Fibroblast of skin of abdomen (primary cell): ENCODE data around the gene ILDR1.

Source experiments
- DNase-seq: peaks from one replicate; pipeline ENCODE4 v3.0.0-alpha.2; 2013

The ILDR1 gene

DNA sequence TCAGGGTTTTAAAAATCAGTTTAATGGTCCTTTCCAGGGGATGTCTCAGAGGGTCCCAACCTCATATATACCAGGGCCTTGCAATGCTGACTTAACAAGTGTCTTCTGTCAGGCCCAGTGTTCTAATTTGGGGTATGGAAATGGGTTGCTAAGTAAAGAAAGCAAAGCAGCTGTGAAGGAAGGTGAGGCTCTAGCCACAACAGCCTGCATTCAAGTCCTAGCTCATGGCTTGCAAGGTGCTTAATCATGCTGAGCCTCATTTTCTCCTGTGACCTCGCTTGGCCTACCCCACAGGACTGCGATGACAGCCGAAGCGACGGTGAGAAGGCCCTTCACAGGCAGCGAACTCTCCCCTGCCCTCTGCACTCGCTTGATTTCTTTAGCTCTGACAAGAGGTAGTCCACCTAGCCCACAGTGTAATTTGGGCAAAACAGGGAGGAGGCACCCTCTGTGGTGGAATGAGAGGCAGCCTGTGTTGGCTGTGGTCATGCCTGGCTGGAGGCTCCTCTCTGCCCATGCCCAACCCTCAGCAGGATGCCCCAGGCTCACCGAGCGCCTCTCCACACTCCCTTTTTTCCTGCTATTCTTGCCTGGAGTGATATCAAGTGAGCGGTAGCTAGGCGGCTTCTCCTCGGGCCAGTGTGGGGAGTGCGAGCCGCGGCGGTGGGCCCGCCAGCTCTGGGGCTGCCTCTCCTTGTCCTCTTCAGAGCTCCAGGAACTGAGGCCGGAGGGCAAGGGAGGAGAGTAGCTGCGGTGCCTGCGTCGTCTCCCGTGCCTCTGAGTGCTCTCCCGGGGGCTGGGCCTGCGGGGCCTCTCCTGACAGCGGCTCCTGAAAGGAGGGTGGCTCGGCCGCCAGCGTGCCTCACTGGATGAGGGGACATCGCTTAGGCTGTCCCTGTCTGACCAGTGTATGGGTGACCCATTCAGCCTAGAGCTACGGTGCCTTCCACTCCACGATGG is 29.2 kb downstream of the ILDR1 start:
- DNase-seq = no peak

DNA sequence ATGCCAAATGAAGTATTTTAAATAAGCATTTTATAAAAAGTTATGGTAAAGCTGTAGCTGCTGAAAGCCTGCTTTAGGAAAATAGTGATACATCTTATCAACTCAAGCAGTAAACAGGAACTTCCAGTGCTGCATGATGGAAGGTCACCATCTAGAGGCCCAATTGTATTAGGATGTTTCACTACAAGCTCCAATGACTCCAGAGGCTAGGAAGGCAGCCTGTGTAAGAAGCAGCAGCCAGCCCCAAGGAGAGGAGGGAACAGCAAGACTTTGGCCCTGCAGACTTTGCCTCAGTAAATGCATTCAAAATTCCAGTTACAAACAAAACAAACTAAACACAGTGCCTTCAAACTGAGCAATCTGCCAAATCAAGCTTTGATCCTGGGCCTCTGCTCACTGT is 32.1 kb downstream of the ILDR1 start:
- DNase-seq = no peak

DNA sequence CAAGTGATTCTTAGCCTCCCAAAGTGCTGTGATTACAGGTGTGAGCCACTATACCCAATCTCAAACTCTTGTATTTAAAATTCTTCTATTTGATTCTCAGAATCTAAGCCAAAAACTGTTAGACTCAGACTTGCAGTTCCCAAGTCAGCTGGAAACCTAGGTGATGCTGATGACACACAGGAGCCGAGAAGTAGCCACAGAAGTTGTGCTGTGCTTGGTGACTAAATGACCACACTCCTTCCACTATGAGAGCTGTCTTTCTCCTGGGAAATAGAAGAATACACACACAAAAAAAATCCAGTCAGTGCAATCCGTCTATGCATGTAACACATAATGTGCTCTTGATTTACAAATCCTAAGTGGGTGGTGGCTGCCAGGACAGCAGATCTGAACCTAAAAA is 33.9 kb downstream of the ILDR1 start:
- DNase-seq = no peak

DNA sequence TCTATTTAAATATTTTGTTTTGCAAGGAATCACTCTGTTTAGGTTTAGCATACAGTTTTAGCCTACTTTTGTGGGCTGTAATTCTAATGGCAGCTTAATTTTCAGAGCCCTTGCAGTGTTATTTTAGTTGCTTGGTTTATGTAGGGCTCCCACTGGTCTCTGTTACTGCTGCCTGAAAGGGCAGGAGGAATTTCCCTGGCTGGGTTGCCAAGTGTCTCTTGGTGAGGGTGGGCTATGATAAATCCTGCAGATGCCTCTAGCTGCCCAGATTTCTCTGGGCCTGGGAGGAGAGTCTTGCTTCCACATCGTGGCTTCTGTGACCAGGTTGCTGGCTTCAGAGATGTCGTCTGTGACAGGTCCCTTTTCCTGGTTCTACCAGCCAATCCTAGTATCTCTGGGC is 36.2 kb downstream of the ILDR1 start:
- no peak for DNase-seq

DNA sequence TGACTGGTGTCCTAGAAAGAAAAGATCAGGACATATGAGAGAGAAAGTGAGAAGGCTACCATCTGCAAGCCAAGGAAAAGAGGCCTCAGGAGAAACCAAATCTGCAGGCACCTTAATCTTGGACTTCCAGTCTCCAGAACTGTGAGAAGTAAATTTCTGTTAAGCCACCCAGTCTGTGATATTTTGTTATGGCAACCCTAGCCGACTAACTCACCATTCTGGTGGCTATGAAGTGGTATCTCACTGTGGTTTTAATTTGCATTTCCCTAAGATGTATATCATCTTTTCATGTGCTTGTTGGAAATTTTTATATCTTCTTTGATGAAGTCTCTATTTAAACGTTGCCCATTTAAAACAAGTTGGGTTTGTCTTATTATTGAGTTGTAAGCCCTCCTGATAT is 40.6 kb downstream of the ILDR1 start:
- DNase-seq = no peak

DNA sequence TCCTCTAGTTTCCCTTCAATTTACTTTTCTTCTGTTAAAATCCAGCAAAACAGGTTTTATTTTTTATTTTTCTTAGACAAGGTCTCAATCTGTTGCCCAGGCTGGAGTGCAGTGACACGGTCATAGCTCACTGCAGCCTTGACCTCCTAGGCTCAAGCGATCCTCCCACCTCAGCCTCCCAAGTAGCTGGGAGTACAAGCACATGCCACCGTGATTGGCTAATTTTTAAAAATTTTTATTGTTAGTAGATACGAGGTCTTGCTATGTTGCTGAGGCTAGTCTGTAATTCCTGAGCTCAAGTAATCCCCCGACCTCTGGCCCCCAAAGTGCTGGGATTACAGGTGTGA is 41.6 kb downstream of the ILDR1 start:
- no peak for DNase-seq

DNA sequence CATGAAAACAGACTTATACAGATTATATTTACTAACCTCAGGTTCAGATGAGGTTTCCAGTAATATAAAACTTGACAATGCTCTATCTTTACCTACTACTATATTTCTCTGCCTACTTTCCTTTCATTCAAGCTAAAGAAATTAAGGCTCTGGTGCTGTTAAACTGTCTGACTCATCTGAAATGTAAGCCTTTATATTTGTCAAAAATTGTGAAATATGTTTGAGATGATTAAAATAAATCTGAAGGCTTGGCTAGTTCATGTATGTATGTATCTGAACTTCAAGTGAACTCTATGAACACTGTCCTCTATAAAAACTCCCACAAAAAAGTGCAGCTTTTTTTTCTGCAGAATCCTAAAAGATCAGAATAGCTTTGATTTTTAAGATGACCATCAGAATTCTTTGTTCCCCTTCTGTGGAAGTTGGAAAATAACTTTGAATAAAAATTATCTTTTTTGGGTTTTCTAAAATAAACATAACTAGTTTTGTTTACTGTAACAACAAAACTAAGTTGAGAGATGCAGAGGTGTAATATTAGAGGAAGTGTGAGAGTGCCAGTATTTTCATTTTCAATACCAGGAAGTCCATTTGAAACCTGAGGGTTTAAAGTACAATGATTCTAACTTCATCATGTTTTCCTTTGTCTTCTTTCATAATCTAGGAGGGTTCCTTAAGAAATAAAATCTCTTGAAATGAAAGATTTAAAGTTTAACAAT is 42.2 kb downstream of the ILDR1 start:
- no peak for DNase-seq

DNA sequence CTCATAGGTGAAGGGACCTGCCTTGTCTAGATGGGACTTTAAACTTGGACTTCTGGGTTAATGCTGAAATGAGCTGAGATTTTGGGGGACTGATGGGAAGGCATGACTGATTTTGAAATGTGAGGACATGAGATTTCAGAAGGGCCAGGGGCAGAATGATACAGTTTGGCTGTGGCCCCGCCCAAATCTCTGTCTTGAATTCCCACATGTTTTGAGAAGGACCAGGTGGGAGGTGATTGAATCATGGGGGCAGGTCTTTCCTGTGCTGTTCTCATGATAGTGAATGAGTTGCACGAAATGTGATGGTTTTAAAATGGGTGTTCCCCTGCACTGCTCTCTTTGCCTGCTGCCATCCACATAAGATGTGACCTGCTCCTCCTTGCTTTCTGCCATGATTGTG is 42.8 kb downstream of the ILDR1 start:
- no peak for DNase-seq

DNA sequence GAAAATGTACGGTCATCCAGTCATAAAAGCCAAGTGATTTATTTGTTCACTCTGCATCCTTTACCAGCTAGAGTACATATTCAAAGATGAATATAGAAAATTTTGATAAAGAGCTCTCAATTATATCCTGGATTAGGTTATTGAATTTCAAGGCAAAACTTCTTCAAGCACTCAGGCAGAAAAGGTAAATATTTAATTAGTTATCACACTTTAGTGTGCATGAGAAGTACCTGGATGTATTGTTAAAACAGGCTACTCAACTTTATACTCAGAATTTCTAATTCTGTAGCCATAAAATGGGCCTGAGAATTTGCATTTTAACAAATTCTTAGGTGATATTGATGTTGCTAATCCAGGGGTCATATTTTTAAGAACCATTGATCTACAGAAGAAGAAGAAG is 45.3 kb downstream of the ILDR1 start:
- no peak for DNase-seq

DNA sequence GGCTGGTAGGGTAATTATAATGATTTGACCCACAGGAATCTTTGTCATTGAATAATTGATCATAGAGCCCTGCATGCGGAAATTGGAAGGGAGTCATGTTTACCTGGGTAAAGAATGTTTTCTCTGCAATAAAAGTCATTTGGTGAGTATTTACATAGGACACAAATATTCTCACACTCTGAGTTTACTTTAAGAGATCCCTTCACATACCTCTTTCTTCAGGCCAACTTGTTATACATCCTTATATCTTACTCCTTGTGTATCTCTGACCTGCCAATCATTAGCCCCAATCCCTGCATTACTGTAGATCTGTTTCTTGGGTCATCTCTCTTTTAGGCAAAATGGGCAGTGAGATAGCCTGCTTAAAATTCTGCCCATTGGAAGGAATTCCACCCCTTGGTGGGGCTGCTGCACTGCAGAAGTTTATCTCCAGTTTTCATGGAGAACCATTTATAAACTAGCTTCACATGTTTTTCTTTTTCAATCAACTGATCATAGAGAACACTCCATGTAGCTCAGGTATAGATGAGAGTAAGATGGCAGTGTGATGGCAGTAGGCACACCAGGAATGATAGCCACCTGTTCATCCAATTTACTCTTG is 46.2 kb downstream of the ILDR1 start:
- DNase-seq = no peak

DNA sequence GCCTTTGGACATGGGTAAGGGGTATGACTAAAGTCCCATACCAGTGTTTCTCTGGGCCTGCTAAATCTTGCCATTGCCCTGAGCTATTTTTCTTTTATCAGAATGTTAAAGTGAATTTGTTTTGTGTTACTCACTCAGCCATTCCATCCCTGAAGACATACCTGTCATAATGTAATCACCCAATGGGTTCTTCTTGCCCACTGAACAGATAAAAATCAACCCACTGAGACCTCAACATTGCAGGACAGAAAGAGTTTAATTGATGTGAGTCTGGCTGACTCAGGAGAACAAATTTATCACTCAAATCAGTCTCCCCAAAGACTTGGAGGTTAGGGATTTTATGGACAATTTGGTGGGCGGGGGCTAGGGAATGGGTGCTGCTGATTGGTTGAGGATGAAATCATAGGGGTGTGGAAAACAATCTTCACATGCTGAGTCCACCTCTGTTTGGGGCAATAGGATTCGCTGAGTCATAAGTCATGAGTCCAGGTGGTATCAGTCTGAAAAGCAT is 47.4 kb downstream of the ILDR1 start:
- DNase-seq = no peak

DNA sequence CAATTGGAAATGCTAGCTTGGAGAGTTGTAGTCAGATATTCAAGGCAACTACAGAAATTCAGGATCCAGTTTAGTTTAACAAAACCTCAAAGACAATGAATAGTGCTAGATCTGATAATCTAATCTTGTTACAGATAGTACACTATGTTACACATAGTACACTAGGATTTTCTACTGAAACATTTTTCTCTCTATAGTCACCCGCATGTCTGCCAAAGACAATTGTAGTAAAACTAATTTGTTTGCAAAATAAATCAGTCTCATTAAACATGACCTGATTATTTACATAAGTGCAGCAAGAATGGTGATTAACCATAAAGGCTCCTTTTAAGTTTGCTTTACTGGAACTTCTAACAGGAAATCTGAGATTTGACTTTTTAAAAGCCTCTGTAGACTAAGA is 52.0 kb downstream of the ILDR1 start:
- DNase-seq = no peak

DNA sequence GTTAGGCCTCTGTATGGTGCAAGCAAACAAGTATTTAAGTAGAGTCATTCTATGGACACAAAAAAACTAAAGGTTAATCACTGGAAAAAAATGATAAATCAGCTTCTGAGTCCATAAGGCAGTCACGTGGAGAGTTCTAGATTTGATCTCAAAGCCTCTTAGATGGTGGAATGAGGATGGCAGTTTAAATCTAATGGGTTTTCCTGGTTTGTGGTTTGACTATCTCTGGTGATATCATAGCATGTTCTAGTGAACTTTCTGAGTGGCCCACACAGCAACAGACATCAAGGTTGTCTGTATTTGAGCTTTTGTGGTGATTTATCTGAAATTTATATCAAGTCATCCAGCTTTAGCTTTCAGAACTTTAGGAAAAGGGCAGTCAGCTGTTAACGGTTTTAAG is 52.4 kb downstream of the ILDR1 start:
- no peak for DNase-seq

DNA sequence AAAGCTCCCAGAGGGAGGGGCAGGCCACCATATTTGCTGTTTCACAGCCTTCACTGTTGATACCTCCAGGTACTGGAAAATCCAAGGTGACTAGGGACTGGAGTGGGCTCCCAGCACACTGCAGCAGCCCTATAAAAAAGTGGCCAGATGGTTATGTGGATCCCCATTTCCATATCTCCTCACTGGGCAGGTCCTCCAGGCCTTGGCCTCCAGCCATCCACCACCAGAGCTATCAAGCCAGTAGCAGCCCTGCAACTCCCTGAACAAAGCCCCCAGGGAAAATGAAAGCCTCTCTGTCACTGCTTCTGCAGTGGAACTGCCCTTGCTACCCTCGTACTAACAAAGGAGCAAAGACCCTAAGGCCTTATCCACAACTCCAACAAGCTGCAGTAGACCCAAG is 58.4 kb downstream of the ILDR1 start:
- no peak for DNase-seq

DNA sequence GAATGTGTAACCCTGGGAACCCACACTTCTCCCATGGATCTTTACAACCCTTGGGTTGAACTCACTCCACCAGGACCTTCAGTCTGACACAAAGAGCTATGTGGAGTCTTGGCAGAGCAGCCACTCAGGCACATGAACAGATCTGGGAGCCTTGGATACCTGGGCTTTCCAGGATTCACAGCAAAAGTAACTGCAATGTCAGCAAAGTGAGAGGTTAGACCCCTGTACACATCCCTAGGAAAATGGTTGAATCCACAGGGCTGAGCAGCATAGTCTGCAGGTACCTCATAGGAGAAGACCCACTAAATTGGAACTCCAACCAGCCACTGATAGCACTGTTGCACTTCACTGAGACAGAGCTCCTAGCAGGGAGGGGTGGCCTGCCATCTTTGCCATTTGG is 59.6 kb downstream of the ILDR1 start:
- DNase-seq = no peak

DNA sequence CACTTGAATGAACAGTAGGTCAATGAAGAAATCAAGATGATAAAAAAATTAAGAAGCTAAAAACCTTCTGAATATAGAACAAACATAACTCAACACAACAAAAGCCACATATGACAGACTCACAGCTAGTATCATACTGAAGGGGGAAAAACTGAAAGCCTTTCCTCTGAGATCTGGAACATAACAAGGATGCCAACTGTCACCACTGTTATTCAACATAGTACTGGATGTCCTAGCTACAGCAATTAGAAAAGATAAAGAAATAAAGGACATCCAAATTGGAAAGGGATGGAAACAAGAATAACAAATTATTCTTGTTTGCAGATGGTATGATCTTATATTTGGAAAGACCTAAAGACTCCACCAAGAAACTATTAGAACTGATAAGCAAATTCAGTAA is 60.8 kb downstream of the ILDR1 start:
- no peak for DNase-seq

DNA sequence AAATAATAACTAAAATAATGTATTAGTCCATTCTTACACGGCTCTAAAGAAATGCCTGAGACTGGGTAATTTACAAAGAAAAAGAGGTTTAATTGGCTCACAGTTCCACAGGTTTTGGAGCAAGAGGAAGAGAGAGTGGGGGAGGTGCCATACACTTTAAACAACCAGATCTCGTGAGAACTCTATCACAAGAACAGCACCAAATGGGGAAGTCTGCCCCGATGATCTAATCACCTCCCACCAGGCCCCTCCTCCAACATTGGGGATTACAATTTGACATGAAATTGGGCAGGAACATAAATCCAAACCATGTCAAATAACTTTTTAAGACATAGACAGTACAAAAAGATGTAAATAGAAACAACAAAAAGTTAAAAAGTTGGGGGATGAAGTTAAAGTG is 63.2 kb downstream of the ILDR1 start:
- DNase-seq = no peak

DNA sequence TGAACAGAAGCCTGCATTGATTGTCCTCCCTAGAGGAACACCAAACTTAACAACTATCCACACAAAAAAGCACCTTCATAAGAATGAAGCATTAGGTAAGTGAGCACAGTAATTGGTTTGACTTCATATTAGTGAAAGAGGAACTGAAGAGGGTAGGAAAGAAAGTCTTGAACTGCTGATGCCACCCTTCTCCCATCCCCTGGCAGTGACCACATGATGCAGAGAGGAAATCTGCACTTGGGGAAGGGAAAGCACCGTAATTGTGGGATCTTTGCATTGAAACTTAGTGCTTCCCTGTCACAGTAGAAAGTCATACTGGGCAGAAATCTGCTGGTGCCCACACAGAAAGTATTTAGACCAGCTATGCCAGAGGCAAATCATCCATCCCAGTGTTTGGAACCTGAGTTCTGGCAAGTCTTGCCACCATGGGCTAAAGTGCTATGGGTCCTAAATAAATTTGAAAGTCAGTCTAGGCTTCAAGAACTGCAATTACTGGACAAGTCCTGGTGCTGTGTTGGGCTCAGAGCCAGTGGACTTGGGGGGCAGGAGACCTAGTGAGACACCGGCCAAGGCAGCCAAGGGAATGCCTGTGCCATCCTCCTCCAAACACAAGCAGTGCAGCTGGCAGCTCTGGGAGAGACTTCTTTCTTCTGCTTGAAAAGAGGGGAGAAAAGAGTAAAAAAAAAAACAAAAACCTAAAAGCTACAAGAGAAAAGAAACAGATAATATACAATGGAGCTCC is 64.2 kb downstream of the ILDR1 start:
- no peak for DNase-seq

DNA sequence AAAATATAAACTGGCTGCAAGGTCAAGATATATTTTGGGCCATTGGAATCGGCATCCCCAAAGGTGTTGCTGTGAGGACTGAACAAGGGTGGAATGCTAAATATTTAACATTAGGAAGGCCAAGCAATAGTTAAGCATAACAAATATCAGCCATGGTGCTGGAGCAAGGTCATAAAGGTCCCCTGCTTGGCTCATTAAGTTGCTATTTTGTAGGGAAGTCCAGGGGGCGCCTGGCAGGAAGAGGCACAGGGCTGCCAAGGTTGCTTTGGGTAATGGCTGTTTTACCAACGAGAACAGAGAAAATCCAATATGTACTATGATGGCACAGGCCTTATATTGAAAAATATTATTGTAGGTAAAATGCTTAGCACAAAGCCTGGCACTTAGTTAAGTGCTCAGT is 65.7 kb downstream of the ILDR1 start:
- no peak for DNase-seq

DNA sequence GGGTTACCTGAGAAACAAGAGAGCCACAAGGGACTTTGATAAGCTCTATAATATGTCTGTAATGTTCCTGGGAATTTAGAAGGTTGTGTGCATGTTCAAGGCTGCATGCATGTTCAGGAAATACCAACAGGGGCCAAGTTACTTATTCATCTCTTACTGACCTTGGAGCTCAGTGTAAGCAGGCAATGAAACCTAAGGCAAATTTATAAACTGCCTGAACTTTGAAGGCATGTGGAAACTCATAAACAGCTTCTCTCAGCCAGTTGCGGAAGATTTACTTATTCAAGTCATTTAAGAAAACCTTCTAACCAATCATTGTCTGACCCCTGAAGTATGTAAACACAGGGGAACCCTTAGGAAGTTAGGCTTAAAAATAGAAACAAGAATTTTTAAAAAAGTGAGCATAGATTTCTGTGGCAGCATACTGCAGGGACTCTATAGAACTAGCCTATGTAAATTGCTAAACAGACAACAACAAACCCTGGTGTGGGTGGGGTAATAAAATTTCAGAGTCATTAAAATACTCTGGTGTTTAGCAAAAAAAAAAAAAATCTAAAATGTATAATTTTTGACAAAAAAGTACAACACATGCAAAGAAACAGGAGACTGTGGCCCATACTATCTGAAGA is 70.6 kb downstream of the ILDR1 start:
- no peak for DNase-seq

DNA sequence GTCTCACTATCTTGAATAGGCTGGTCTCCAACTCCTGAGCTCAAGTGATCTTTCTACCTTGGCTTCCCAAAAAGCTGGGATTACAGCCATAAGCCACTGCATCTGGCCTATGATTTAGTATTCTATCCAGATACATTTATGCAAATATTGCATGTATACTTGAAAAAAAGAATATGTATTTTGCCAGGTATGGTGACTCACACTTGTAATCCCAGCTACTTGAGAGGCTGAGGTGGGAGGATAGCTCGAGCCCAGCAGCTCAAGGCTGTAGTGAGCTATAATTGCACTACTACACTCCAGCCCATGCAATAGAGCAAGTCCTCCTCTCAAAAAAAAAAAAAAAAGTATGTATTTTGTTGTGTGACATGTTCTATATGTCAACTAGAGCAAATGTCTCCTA is 73.4 kb downstream of the ILDR1 start:
- no peak for DNase-seq

DNA sequence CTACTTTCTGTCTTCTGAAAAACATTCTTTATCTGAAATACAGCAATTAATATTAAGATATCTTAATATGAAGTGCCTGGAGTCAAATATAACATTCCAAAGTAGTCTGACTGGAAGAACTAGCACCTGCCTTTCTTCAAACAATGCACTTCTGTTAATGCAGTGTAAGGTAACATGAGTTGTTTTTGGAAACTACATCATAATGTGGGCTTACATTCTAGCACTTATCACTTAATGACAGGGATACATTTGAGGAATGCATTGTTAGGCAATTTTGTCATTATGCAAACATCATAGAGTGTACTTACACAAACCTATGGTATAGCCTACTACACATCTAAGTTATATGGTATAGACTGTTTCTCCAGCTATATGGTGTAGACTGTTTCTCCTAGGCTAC is 78.6 kb downstream of the ILDR1 start:
- no peak for DNase-seq
